ENCODE measurements around the gene ILK. TPM values are rescaled to one million over a fixed set of nuclear protein-coding genes. Genes with fewer than 3 reads are reported as not detected.

The ILK gene
- total RNA-seq, 1 donor from 2014 or later: 183 TPM

DNA sequence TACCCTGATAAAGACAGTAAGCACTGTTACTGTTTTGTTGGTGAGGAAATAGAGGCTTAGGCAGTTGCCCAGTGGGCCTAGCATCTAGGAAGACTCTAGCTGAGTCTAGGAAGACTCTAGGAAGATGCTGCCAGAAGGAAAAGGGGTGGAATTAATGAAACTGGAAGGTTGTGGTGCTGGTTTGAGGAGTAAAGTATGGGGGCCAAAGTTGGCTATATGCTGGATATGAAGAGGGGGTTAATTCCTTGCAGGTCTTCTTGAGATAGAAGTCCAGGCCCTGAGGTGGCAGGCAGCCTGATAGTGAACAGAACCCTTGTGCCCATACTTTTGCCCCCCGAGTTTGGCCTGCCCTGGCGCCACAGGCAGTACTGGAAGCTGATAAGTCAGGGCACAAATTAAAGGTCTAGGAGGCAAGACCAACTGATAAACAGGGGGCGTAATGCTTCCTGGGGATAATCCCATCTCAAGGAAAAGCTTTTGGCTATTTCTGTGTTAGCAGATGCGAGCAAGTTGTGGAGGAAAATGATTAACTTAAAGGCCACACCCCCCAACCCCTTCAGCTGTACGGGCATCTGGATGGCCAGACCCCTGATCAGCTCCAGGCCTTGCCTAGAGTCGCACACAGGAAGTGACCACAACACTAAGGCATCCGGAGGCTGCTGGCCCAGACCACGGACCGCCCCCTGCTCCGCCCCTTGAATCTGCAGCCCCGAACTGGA, 3.1 kb downstream of the ILK start:
- DNase-seq (ENCODE audit: low read depth): peak; percentile 97

DNA sequence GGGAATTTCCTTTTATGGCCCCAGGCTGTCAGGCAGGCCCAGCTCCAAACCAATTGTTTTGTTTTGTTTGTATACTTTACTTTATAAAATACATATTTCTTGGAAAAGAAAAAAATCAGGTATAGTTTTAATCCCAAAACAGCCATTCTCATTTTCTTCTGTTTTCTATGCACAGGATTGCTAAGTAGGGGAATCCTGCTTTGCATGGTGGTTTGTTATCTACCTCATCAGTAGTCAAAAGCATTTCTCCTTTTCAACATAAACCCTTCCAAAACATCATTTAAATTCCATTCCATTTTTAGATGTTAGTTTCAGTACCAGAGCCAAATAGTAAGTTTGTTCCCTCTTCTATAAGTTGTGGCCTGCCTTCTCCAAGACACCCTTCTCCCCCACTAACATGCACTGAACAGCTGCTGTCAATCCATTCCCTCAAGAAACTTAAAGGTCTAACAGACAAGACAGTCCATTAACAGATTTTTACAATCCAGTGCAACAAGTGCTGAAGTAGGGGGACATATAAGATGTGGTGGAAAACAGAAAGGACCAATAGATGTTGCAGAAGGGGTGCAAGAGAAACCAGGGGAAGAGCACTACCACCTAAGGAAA, 3.7 kb downstream of the ILK start:
- DNase-seq (ENCODE audit: low read depth): no peak

- no peak for DNase-seq (ENCODE audit: low read depth)
These were observed 4.4 kb downstream of the ILK start for GRCh38 chr11:6608011-6608410.

- DNase-seq (ENCODE audit: low read depth): no peak
These were observed 5.3 kb downstream of the ILK start for GRCh38 chr11:6608726-6609501.

DNA sequence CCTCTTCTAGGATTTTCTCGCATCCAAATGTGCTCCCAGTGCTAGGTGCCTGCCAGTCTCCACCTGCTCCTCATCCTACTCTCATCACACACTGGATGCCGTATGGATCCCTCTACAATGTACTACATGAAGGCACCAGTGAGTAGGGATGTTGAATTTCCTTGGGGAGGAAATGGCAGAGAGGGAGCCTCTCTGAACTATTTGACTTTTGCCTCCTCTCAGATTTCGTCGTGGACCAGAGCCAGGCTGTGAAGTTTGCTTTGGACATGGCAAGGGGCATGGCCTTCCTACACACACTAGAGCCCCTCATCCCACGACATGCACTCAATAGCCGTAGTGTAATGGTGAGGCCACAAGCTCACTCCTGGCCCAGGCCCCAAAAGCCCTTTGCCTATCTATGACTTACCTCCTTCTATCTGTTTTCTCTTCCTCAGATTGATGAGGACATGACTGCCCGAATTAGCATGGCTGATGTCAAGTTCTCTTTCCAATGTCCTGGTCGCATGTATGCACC, 6.0 kb downstream of the ILK start:
- no peak for DNase-seq (ENCODE audit: low read depth)

DNA sequence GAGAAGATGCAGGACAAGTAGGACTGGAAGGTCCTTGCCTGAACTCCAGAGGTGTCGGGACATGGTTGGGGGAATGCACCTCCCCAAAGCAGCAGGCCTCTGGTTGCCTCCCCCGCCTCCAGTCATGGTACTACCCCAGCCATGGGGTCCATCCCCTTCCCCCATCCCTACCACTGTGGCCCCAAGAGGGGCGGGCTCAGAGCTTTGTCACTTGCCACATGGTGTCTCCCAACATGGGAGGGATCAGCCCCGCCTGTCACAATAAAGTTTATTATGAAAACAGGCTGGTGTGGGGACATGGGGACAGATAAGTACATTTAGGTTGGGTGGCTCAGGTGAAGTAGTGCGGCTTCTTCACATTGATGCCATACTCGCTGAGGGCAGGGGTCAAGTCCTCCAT, 7.0 kb downstream of the ILK start:
- no peak for DNase-seq (ENCODE audit: low read depth)

GRCh38 chr11:6611092-6611962, 7.8 kb downstream of the ILK start:
- no peak for DNase-seq (ENCODE audit: low read depth)

- no peak for DNase-seq (ENCODE audit: low read depth)
These were observed 8.3 kb downstream of the ILK start for GRCh38 chr11:6611963-6612212.

- DNase-seq (ENCODE audit: low read depth): peak; percentile 85
These were observed 8.9 kb downstream of the ILK start, which contains the start of gene TAF10 for GRCh38 chr11:6612213-6613041. TSS of gene TAF10 (minus strand) at chr11:6612216. CDS start at chr11:6612189, 27 bp downstream.

GRCh38 chr11:6613496-6613895, 9.9 kb downstream of the ILK start:
- no peak for DNase-seq (ENCODE audit: low read depth)

DNA sequence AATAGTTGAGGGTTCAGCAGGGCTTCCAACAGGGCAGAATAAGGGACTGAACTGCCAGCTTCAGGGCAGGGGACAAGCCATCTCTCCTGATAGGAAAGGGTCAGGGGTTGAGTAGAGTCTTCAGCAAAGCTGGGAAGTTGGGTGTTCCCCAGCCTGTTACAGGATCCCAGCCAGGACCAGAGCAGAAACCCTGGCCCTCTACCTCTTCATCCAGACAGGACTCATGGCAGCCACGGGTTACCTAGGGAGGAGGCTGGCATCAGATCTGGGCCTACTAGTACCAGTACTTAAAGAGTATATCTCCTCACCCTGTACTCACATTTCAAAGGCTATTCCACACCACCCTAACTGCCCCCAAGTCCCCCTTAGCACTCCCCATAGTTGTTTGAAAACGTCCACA, 10.9 kb downstream of the ILK start:
- DNase-seq (ENCODE audit: low read depth): no peak

GRCh38 chr11:6615046-6615445, 11.5 kb downstream of the ILK start:
- DNase-seq (ENCODE audit: low read depth): no peak

DNA sequence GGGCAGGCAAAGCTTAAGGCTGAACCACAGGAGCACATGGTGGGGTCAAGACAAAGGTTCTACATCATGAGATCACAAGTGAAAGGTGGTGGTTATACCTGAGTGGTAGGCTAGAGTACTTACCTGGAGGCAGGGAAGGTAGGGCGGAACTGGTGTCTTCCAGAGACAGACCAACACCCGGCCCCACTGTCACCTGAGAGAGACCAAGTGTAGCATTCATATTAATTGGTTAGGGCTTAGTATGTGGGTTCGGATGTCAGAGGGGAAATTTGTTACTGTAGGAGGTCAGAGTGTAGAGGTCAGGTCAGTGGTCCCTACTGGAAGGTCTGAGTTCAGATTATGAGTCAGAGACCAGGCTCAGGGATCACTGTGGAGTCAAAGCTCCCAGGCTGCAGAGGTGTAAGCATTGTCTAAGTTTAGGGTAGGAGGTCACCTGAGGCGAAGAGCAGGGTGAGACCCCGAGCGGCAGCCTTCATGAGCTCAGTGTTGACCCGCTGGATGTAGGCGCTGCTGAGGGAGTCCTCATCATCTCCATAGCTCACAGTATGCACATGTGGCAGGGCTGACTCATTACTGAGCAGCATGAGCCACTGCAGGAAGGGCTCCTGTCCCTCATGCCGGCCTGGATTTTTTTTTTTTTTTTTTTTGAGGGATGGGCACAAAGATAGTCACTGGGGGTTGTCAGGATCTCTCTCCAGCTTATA, 12.5 kb downstream of the ILK start:
- DNase-seq (ENCODE audit: low read depth): no peak

DNA sequence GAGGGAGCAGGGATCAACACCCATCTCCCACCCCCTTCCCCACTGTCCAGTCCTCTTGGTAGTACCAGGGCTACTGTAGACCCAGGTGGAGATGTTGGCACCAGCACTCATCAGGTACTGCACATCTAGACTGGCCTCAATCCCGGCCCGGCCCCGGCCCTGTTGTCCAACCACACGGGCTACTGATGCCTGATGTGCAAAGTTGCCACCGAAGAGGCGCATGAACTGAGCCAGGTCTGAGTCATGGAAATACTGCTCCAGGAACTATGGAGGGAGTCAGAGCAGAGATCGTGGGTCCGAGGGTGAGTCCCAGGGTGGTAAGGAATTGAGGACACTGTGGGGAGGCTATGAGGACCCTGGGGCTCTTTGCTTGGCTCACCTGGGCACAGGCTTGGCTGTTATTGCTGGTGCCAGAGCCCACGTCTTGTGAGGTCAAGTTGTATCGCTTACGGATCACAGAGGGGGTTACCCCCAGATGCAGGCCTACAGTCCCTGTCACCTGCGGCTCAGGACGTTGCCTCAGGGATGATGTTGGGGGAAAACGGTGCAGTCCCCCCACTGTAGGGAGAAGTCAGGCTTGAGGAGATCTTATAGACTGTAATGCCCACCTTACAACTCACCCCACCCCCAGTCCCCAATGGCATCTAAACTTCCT, 13.1 kb downstream of the ILK start:
- no peak for DNase-seq (ENCODE audit: low read depth)

DNA sequence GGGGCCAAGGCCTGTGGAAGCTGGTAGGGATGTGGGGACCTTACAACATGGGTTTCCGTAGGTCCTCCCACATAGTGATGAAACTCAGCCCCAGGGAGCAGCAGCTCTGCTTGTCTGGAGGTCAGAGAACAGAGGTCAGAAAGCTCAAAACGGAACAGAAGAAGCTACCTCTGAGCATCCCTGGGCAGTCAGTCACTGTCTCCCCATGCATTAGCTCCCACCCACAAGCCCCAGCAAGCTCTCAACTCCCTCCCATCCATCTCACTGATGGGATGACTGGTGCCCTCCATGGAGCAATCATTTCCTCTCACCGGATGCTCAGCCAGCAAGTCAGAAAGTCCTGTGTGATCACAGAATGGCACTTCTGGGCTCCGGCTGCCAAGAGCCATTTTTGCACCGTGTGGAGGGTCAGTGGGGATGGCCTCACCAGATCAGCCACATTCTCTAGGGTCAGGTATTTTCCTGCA, 13.8 kb downstream of the ILK start:
- DNase-seq (ENCODE audit: low read depth): no peak

- peak; percentile 78 for DNase-seq (ENCODE audit: low read depth)
These were observed 14.8 kb downstream of the ILK start for GRCh38 chr11:6618117-6619003.

DNA sequence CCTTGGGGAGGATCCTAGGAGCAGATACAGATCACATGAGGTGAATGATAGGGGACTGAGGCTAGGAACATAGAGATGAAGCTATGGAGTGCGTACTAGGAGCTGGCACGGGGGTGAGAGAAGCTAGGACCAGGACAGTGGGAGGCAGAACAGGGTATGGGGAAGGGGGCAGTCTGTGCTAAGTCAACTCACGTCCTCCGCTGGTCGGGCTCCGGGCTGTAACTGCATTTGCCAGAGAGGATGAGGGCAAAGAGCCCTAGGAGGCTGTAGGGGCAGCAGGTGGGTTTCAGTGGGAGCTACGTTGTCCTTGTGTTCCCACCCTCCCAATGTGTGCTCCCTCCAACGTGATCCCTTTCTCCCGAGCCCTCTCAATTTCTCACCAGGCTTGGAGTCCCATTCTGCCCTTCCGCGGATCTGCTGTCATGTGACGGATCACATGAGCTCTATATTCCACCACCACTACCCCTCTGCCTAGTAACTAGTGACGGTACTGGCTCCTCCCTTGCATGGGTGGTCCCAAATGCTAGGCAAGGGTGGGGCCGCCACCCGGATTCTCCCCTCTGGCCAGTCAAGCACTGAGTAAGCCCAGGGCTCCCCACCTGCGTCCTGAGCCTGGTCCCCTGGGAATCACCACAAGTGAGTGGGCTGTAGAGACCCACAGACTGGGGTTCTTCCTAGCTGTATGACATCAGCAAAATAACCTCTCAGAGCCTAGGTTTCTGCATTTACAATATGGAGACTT, 15.6 kb downstream of the ILK start, which contains the start of gene TPP1:
Gene TPP1, minus strand, starts transcription at position 419 of the 742 bp plus-strand sequence. Its CDS starts 22 bp downstream, at position 397.
- DNase-seq (ENCODE audit: low read depth): peak; percentile 90

DNA sequence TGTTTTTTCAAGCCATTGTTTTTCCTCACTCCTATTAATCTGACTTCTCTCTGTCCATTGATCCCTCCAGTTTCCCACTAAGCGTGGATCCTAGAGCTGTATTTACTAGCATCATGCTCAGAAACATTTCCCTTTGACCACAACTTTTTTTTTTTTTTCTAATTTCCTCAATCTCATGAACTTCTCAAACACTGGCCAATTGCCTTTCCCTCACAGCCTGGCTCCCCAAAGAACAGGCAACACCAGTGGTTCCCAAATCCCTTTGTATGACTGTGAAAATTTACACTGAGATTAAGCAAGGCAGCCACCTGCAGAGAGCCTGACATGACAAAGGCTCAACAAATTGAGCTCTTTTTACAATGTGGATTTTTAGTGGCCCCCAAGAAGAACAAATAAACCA, 17.1 kb downstream of the ILK start:
- DNase-seq (ENCODE audit: low read depth): no peak

Data from renal cortical epithelial cell (primary cell).